ENCODE measurements around the gene PPP2R1B.

The PPP2R1B gene

GRCh38 chr11:111765984-111766833 lies at the start of gene PPP2R1B:
TSS of gene PPP2R1B (minus strand) at chr11:111766389. CDS start at chr11:111766361, 28 bp downstream.
- peak; percentile 35 to 91 (median 82) for DNase-seq

GRCh38 chr11:111815489-111815888 lies 49.3 kb upstream of the PPP2R1B start:
- DNase-seq: no peak

- DNase-seq: no peak
These were observed 48.5 kb upstream of the PPP2R1B start for GRCh38 chr11:111814557-111815320.

- DNase-seq: no peak
These were observed 47.9 kb upstream of the PPP2R1B start for GRCh38 chr11:111814106-111814505.

GRCh38 chr11:111812211-111812610 lies 46.0 kb upstream of the PPP2R1B start:
- DNase-seq: no peak

GRCh38 chr11:111811445-111811844 lies 45.3 kb upstream of the PPP2R1B start:
- no peak for DNase-seq

GRCh38 chr11:111808834-111809233 lies 42.6 kb upstream of the PPP2R1B start:
- DNase-seq: no peak

GRCh38 chr11:111808063-111808588 lies 41.9 kb upstream of the PPP2R1B start:
- DNase-seq: no peak

- DNase-seq: no peak
These were observed 40.9 kb upstream of the PPP2R1B start for GRCh38 chr11:111807076-111807475.

GRCh38 chr11:111801135-111801534 lies 34.9 kb upstream of the PPP2R1B start:
- no peak for DNase-seq

GRCh38 chr11:111798279-111798678 lies 32.1 kb upstream of the PPP2R1B start:
- no peak for DNase-seq

GRCh38 chr11:111797145-111797581 lies 31.0 kb upstream of the PPP2R1B start:
- DNase-seq: peak in 1 of 56 donors; percentile 28

GRCh38 chr11:111796696-111797095 lies 30.5 kb upstream of the PPP2R1B start:
- peak in 4 of 56 donors; percentile 2 to 22 (median 13) for DNase-seq

- DNase-seq: no peak
These were observed 29.3 kb upstream of the PPP2R1B start for GRCh38 chr11:111795334-111795985.

GRCh38 chr11:111793863-111794262 lies 27.7 kb upstream of the PPP2R1B start:
- peak in 1 of 56 donors; percentile 15 for DNase-seq

- DNase-seq: no peak
These were observed 26.8 kb upstream of the PPP2R1B start for GRCh38 chr11:111792955-111793500.

GRCh38 chr11:111792314-111792713 lies 26.1 kb upstream of the PPP2R1B start:
- DNase-seq: no peak

GRCh38 chr11:111788464-111788863 lies 22.3 kb upstream of the PPP2R1B start:
- no peak for DNase-seq

GRCh38 chr11:111788051-111788450 lies 21.9 kb upstream of the PPP2R1B start:
- no peak for DNase-seq

GRCh38 chr11:111785886-111786412 lies 19.8 kb upstream of the PPP2R1B start:
- no peak for DNase-seq

- no peak for DNase-seq
These were observed 18.9 kb upstream of the PPP2R1B start for GRCh38 chr11:111785076-111785475.
